ENCODE measurements around the gene SAMD1. TPM values are rescaled to one million over a fixed set of nuclear protein-coding genes. Genes with fewer than 3 reads are reported as not detected.
A peak's percentile ranks its signal among the peaks of the same experiment; 100 is the strongest.

The SAMD1 gene
- total and polyA plus RNA-seq, 2 of the 13 experiments (the other 11 are each of a cell fraction or from before 2014, with no cell fraction given), result 17.5 to 45.0 TPM

GRCh38 chr19:14136509-14137281 is 46.1 kb upstream of the SAMD1 start, which contains the start of gene ASF1B (continued):
- TF ChIP-seq ZNF224 (CRISPR knock-in tag; IDR thresholded peaks at IDR 0.05), result peak; percentile 53; the same call in 1 of the 2 replicates
- TF ChIP-seq SP1 (IDR thresholded peaks at IDR 0.05), result no peak
- TF ChIP-seq SP1 (CRISPR knock-in tag; IDR thresholded peaks at IDR 0.05), result peak; percentile 79
- no peak for TF ChIP-seq TEAD2 (CRISPR knock-in tag; IDR thresholded peaks at IDR 0.05)
- TF ChIP-seq HOXD1 (CRISPR knock-in tag; IDR thresholded peaks at IDR 0.05), result peak; percentile 21; the same call in 1 of the 2 replicates
- no peak for TF ChIP-seq POLR2AphosphoS2 (IDR thresholded peaks at IDR 0.05; ENCODE audit: low read depth, low read length)
- peak; percentile 92 for TF ChIP-seq POLR2AphosphoS5 (IDR thresholded peaks at IDR 0.05; ENCODE audit: low read depth, low read length)
- peak; percentile 98 for TF ChIP-seq TFDP1 (CRISPR knock-in tag; IDR thresholded peaks at IDR 0.05; ENCODE audit: borderline replicate concordance)
- TF ChIP-seq HOXA5 (CRISPR knock-in tag; IDR thresholded peaks at IDR 0.05), result peak; percentile 19; the same call in 1 of the 2 replicates
- TF ChIP-seq, protein P1, sequence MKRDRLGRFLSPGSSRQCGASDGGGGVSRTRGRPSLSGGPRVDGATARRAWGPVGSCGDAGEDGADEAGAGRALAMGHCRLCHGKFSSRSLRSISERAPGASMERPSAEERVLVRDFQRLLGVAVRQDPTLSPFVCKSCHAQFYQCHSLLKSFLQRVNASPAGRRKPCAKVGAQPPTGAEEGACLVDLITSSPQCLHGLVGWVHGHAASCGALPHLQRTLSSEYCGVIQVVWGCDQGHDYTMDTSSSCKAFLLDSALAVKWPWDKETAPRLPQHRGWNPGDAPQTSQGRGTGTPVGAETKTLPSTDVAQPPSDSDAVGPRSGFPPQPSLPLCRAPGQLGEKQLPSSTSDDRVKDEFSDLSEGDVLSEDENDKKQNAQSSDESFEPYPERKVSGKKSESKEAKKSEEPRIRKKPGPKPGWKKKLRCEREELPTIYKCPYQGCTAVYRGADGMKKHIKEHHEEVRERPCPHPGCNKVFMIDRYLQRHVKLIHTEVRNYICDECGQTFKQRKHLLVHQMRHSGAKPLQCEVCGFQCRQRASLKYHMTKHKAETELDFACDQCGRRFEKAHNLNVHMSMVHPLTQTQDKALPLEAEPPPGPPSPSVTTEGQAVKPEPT (CRISPR knock-in tag; IDR thresholded peaks at IDR 0.05; ENCODE audit: low read depth), result peak; percentile 83; the same call in 1 of the 2 replicates
- TF ChIP-seq, protein P2, sequence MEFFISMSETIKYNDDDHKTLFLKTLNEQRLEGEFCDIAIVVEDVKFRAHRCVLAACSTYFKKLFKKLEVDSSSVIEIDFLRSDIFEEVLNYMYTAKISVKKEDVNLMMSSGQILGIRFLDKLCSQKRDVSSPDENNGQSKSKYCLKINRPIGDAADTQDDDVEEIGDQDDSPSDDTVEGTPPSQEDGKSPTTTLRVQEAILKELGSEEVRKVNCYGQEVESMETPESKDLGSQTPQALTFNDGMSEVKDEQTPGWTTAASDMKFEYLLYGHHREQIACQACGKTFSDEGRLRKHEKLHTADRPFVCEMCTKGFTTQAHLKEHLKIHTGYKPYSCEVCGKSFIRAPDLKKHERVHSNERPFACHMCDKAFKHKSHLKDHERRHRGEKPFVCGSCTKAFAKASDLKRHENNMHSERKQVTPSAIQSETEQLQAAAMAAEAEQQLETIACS (CRISPR knock-in tag; IDR thresholded peaks at IDR 0.05), result peak; percentile 91
- no peak for TF ChIP-seq CENPX (CRISPR knock-in tag; IDR thresholded peaks at IDR 0.05)
- TF ChIP-seq CENPT (CRISPR knock-in tag; IDR thresholded peaks at IDR 0.05; ENCODE audit: low read depth), result peak; percentile 88; the same call in 1 of the 2 replicates
- TF ChIP-seq, protein P3, sequence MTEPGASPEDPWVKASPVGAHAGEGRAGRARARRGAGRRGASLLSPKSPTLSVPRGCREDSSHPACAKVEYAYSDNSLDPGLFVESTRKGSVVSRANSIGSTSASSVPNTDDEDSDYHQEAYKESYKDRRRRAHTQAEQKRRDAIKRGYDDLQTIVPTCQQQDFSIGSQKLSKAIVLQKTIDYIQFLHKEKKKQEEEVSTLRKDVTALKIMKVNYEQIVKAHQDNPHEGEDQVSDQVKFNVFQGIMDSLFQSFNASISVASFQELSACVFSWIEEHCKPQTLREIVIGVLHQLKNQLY (CRISPR knock-in tag; IDR thresholded peaks at IDR 0.05), result peak; percentile 9; the same call in 1 of the 2 replicates
- TF ChIP-seq HMG20A (CRISPR knock-in tag; IDR thresholded peaks at IDR 0.05; ENCODE audit: borderline replicate concordance), result no peak
- 0 out of 2 replicates have a peak, but pooled peaks have one; percentile 26 for TF ChIP-seq ZNF761 (CRISPR knock-in tag; conservative IDR thresholded peaks at IDR 0.05)
- TF ChIP-seq REXO4 (CRISPR knock-in tag; IDR thresholded peaks at IDR 0.05; ENCODE audit: borderline replicate concordance), result no peak
- TF ChIP-seq RBAK (CRISPR knock-in tag; IDR thresholded peaks at IDR 0.05), result no peak
- TF ChIP-seq ZNF569 (CRISPR knock-in tag; IDR thresholded peaks at IDR 0.05; ENCODE audit: borderline replicate concordance), result peak; percentile 87; the same call in 1 of the 2 replicates
- TF ChIP-seq RELA (CRISPR knock-in tag; IDR thresholded peaks at IDR 0.05), result no peak
- TF ChIP-seq NFIB (CRISPR knock-in tag; IDR thresholded peaks at IDR 0.05; ENCODE audit: borderline replicate concordance), result no peak
- peak; percentile 86; the same call in 1 of the 2 replicates for TF ChIP-seq KLF12 (CRISPR knock-in tag; IDR thresholded peaks at IDR 0.05; ENCODE audit: borderline replicate concordance)
- TF ChIP-seq ATF7-NPFF (CRISPR knock-in tag; IDR thresholded peaks at IDR 0.05; ENCODE audit: low read depth), result peak; percentile 93
- no peak; the same call in 1 of the 2 replicates for TF ChIP-seq ZNF441 (CRISPR knock-in tag; IDR thresholded peaks at IDR 0.05; ENCODE audit: borderline replicate concordance)
- TF ChIP-seq IRF2 (CRISPR knock-in tag; IDR thresholded peaks at IDR 0.05), result peak; percentile 37; the same call in 1 of the 2 replicates
- peak; percentile 86 for TF ChIP-seq ZNF780A (CRISPR knock-in tag; IDR thresholded peaks at IDR 0.05)
